Breast epithelium (tissue), 4 donors: Measurements from ENCODE around the gene HSPBAP1. TPM values are rescaled to one million over a fixed set of nuclear protein-coding genes. Genes with fewer than 3 reads are reported as not detected.
A peak's percentile ranks its signal among the peaks of the same experiment; 100 is the strongest.

ENCODE experiments used
- DNase-seq, 2 donors: peaks; one replicate each; pipeline ENCODE4 v3.0.0-alpha.2; 2019; ENCODE audit warnings: low spot score in 2 of 2
- H3K27ac ChIP-seq, 2 donors: fragments of 200-600 bp; sonication (generic) in 1 of 2; one replicate each; pipeline ENCODE4 v1.5.1; 2016 to 2019; ENCODE audit warnings: mild to moderate bottlenecking in 1 of 2
- H3K27me3 ChIP-seq, 2 donors: fragments of 200-600 bp; sonication (generic) in 1 of 2; one replicate each; pipeline versions ENCODE4 v1.5.1 to v1.6.0; 2017 to 2019; ENCODE audit warnings: control low read depth in 1 of 2, mild to moderate bottlenecking in 1 of 2
- H3K36me3 ChIP-seq: fragments of 200-600 bp; one replicate; pipeline ENCODE4 v1.5.1; 2019
- H3K4me1 ChIP-seq, 2 donors: fragments of 200-600 bp; sonication (generic); one replicate each; pipeline ENCODE4 v1.5.1; 2016 to 2019; ENCODE audit warnings: control low read depth in 1 of 2
- H3K4me3 ChIP-seq, 3 donors: fragments of 200-600 bp; sonication (generic); 1 replicate in 2 of 3; 2 replicates in 1 of 3; pipeline ENCODE4 v1.5.1; 2016 to 2019; ENCODE audit warnings: mild to moderate bottlenecking in 3 of 3, moderate library complexity in 2 of 3
- H3K9me3 ChIP-seq, 2 donors: fragments of 200-600 bp; sonication (generic) in 1 of 2; one replicate each; pipeline ENCODE4 v1.5.1; 2016 to 2019; ENCODE audit warnings: control low read depth in 1 of 2
- CTCF ChIP-seq, 3 donors: fragments of 450-650 bp; IDR thresholded peaks; one replicate each; pipeline ENCODE4 v1.5.1; 2016 to 2017; ENCODE audit warnings: antibody characterized with exemption in 3 of 3, mild to moderate bottlenecking in 3 of 3, moderate library complexity in 3 of 3
- POLR2A ChIP-seq: fragments of 450-650 bp; IDR thresholded peaks from one replicate; pipeline ENCODE4 v1.6.1; 2016; ENCODE audit warnings: antibody characterized with exemption, mild to moderate bottlenecking, moderate library complexity
- POLR2AphosphoS5 ChIP-seq, 3 donors: sonication (generic); formaldehyde crosslinking; IDR thresholded peaks; one replicate each; pipeline ENCODE4 v1.6.1; 2017; ENCODE audit warnings: antibody characterized with exemption in 3 of 3
- intact Hi-C: fragments of 100-400 bp; cut with DNase I; formaldehyde crosslinking; loops from one replicate; pipeline ENCODE4 v1.15.1; 2023; ENCODE audit warnings: low total_unique reads
- total RNA-seq, 3 donors: library from RNA; depleted of rRNA; stranded (reverse); fragments of >200 nt; gene quantifications; one replicate each; pipeline ENCODE4 v1.1.0, GENCODE V29; 2016

HSPBAP1 gene
- 10 to 100 TPM; 11.7 to 18.6 (median 15.7) TPM for total RNA-seq

- H3K27me3 ChIP-seq: no peaks in the 10 kb centered on the region
- peak; percentile 90 to 92 for DNase-seq
- peak within 1 kb of the TSS; percentile 72 to 73 (median 72) for H3K4me3 ChIP-seq
- intact Hi-C loops: no loop called here
- no peaks in the 10 kb centered on the region for H3K36me3 ChIP-seq
- TF ChIP-seq POLR2A: no peak
- peak; percentile 69 to 88 (median 77) for TF ChIP-seq POLR2AphosphoS5 (IDR thresholded peaks at IDR 0.05)
- no peak for TF ChIP-seq CTCF (IDR thresholded peaks at IDR 0.05)
- peak within 1 kb of the TSS; percentile 94 to 97 for H3K27ac ChIP-seq
- no peaks in the 10 kb centered on the region for H3K9me3 ChIP-seq
- no peaks in the 10 kb centered on the region for H3K4me1 ChIP-seq
These were observed at the start of gene HSPBAP1 for GRCh38 chr3:122793568-122794416. TSS of gene HSPBAP1 (minus strand) at chr3:122793831. CDS start at chr3:122793680, 151 bp downstream.

- intact Hi-C loops: no loop called here
- no peaks in the 10 kb centered on the region for H3K9me3 ChIP-seq
- H3K27ac ChIP-seq: no peak overlapping the region
These were observed 42.0 kb upstream of the HSPBAP1 start for GRCh38 chr3:122835590-122835989.

GRCh38 chr3:122828281-122828680 lies 34.6 kb upstream of the HSPBAP1 start:
- Histone ChIP-seq H3K36me3 (no peaks in the 10 kb centered on the region), H3K27ac (no peak overlapping the region), H3K4me3 (no peak overlapping the region), H3K4me1 (no peaks in the 10 kb centered on the region), H3K9me3 (no peaks in the 10 kb centered on the region), H3K27me3 (no peaks in the 10 kb centered on the region)
- TF ChIP-seq POLR2AphosphoS5 (IDR thresholded peaks at IDR 0.05): no peak
- no peak for TF ChIP-seq CTCF (IDR thresholded peaks at IDR 0.05)
- no peak for DNase-seq
- intact Hi-C loops: no loop called here

More at GRCh38 chr3:122835590-122835989, 42.0 kb upstream of the HSPBAP1 start:
- no peak for TF ChIP-seq CTCF (IDR thresholded peaks at IDR 0.05)
- TF ChIP-seq POLR2A: no peak
- TF ChIP-seq POLR2AphosphoS5 (IDR thresholded peaks at IDR 0.05): no peak
- no peak for DNase-seq
- H3K4me1 ChIP-seq: no peaks in the 10 kb centered on the region
- no peaks in the 10 kb centered on the region for H3K36me3 ChIP-seq
- no peaks in the 10 kb centered on the region for H3K27me3 ChIP-seq
- no peak overlapping the region for H3K4me3 ChIP-seq

- H3K4me1 ChIP-seq: no peaks in the 10 kb centered on the region
- DNase-seq: no peak
- no peaks in the 10 kb centered on the region for H3K9me3 ChIP-seq
- no peak for TF ChIP-seq CTCF (IDR thresholded peaks at IDR 0.05)
- TF ChIP-seq POLR2AphosphoS5 (IDR thresholded peaks at IDR 0.05): no peak
- TF ChIP-seq POLR2A: no peak
- intact Hi-C loops: no loop called here
- H3K4me3 ChIP-seq: no peak overlapping the region
- H3K27ac ChIP-seq: no peak overlapping the region
- no peaks in the 10 kb centered on the region for H3K27me3 ChIP-seq
- no peaks in the 10 kb centered on the region for H3K36me3 ChIP-seq
These were observed 32.6 kb upstream of the HSPBAP1 start for GRCh38 chr3:122826278-122826677.

- DNase-seq: no peak
- intact Hi-C loops: no loop called here
- H3K27me3 ChIP-seq: no peaks in the 10 kb centered on the region
- no peaks in the 10 kb centered on the region for H3K36me3 ChIP-seq
- no peaks in the 10 kb centered on the region for H3K4me1 ChIP-seq
- H3K4me3 ChIP-seq: no peak overlapping the region
- TF ChIP-seq CTCF (IDR thresholded peaks at IDR 0.05): no peak
- no peak for TF ChIP-seq POLR2AphosphoS5 (IDR thresholded peaks at IDR 0.05)
- TF ChIP-seq POLR2A: no peak
- no peaks in the 10 kb centered on the region for H3K9me3 ChIP-seq
- H3K27ac ChIP-seq: no peak overlapping the region
These were observed 31.8 kb upstream of the HSPBAP1 start for GRCh38 chr3:122825460-122825859.
